GM12878 (cell line): ENCODE data around the gene SEMA4D. TPM values are rescaled to one million over a fixed set of nuclear protein-coding genes. Genes with fewer than 3 reads are reported as not detected.
A peak's percentile ranks its signal among the peaks of the same experiment; 100 is the strongest.

Experiments used
- ATAC-seq: fragments of 200-7000 bp; cut with Tn5 transposase; 3 replicates; pipeline ENCODE4 v1.9.1; 2020; ENCODE audit warnings: mild to moderate bottlenecking, moderate library complexity
- BruUV-seq: library from RNA; stranded (reverse); fragments of 400-500 nt; replicated peaks from 2 replicates; lab custom pipeline; 2021; lab: Mats Ljungman, UMichigan
- CTCF ChIA-PET: fragments of 300-600 bp; sonication (Branson Sonifier 250); formaldehyde crosslinking; extraction: SDS; loops from one replicate; lab custom pipeline; 2021; ENCODE audit warnings: inconsistent platforms; lab: Yijun Ruan, JAX
- POLR2A ChIA-PET: fragments of 350-600 bp; formaldehyde crosslinking; extraction: SDS; loops from one replicate; lab custom pipeline; 2021; ENCODE audit warnings: inconsistent platforms; lab: Charles Lee
- RAD21 ChIA-PET: fragments of 300-600 bp; sonication (Branson Sonifier 250); formaldehyde crosslinking; loops from one replicate; lab custom pipeline; 2023; ENCODE audit warnings: antibody characterized with exemption; ENCODE audit not compliant: unreplicated experiment; lab: Charles Lee
- SMC1A ChIA-PET: fragments of 300-600 bp; sonication (Branson Sonifier 250); formaldehyde crosslinking; loops from one replicate; lab custom pipeline; 2023; ENCODE audit not compliant: unreplicated experiment, uncharacterized antibody; lab: Charles Lee
- DNase-seq: peaks from one replicate; pipeline ENCODE4 v3.0.0-alpha.2; 2011; ENCODE audit warnings: low read depth, low spot score
- FAIRE-seq: peaks from 3 replicates; lab custom pipeline; 2011; peaks lifted over from hg19 to GRCh38; lab: Jason Lieb, UNC
- H2AFZ ChIP-seq: 2 replicates; pipeline ENCODE4 v1.6.0; 2011; ENCODE audit warnings: low read depth, low read length, control low read depth; ENCODE audit not compliant: control insufficient read depth
- H3K27ac ChIP-seq: 2 replicates; pipeline ENCODE4 v1.5.1; 2011; ENCODE audit warnings: control low read depth; ENCODE audit not compliant: control insufficient read depth, insufficient read depth
- H3K27me3 ChIP-seq, 2 experiments: replicated peaks in 1 of 2; 2 replicates each; pipeline versions ENCODE4 v1.6.0 to v1.6.1; 2011; ENCODE audit warnings: low read length in 1 of 2; ENCODE audit not compliant: control insufficient read depth in 2 of 2, insufficient read depth in 2 of 2
- H3K36me3 ChIP-seq, 2 experiments: 2 replicates each; pipeline ENCODE4 v1.5.1; 2011; ENCODE audit warnings: low read length in 1 of 2; ENCODE audit not compliant: control insufficient read depth in 2 of 2, insufficient read depth in 2 of 2
- H3K4me1 ChIP-seq: 2 replicates; pipeline ENCODE4 v1.6.1; 2011; ENCODE audit warnings: mild to moderate bottlenecking, low read length, moderate library complexity, mixed read lengths; ENCODE audit not compliant: control insufficient read depth, insufficient read depth
- H3K4me2 ChIP-seq: 2 replicates; pipeline ENCODE4 v1.6.0; 2011; ENCODE audit warnings: control low read depth; ENCODE audit not compliant: control insufficient read depth, insufficient read depth
- H3K4me3 ChIP-seq: fragments of 200-600 bp; sonication (generic); 2 replicates; pipeline ENCODE4 v1.5.1; 2016
- H3K79me2 ChIP-seq: 2 replicates; pipeline ENCODE4 v1.6.0; 2011; ENCODE audit warnings: low read length; ENCODE audit not compliant: control insufficient read depth, insufficient read depth
- H3K9ac ChIP-seq: 2 replicates; pipeline ENCODE4 v1.8.0; 2011; ENCODE audit warnings: low read length, control low read depth, mixed read lengths; ENCODE audit not compliant: control insufficient read depth, insufficient read depth
- H3K9me3 ChIP-seq: replicated peaks from 3 replicates; pipeline ENCODE4 v1.5.1; 2011; ENCODE audit warnings: mild to moderate bottlenecking, low read length; ENCODE audit not compliant: control insufficient read depth, insufficient read depth
- H4K20me1 ChIP-seq: 2 replicates; pipeline ENCODE4 v1.6.0; 2011; ENCODE audit not compliant: control insufficient read depth, insufficient read depth
- MEF2B ChIP-seq: fragments of 450-650 bp; IDR thresholded peaks from 2 replicates; pipeline ENCODE4 v1.6.1; 2018; ENCODE audit warnings: mild to moderate bottlenecking, moderate library complexity; ENCODE audit not compliant: partially characterized antibody, poor library complexity, severe bottlenecking
- PAX8 ChIP-seq: fragments of 450-650 bp; IDR thresholded peaks from 2 replicates; pipeline ENCODE4 v1.6.1; 2017; ENCODE audit warnings: mild to moderate bottlenecking, moderate library complexity
- POLR2A ChIP-seq: IDR thresholded peaks from 2 replicates; pipeline ENCODE4 v1.6.1; 2011; ENCODE audit warnings: low read depth, mild to moderate bottlenecking, low read length
- POLR2AphosphoS2 ChIP-seq: IDR thresholded peaks from 2 replicates; pipeline ENCODE4 v1.6.1; 2011; ENCODE audit warnings: low read depth, mild to moderate bottlenecking, low read length, improper control_type of control experiment, moderate library complexity
- RB1 ChIP-seq: fragments of 450-650 bp; formaldehyde crosslinking; IDR thresholded peaks from 2 replicates; pipeline ENCODE4 v1.6.1; 2017; ENCODE audit warnings: mild to moderate bottlenecking, borderline replicate concordance
- ZNF207 ChIP-seq: fragments of 450-650 bp; IDR thresholded peaks from 2 replicates; pipeline ENCODE4 v1.6.1; 2014; ENCODE audit warnings: antibody characterized with exemption, mild to moderate bottlenecking, borderline replicate concordance
- WGBS: methylation state at CpG from one replicate; pipeline ENCODE4 v1.1.6; 2016; ENCODE audit warnings: low lambda C conversion rate; ENCODE audit not compliant: insufficient replicate concordance, insufficient coverage; ENCODE audit errors: missing lambda C conversion rate; 5-methylcytosine and 5-hydroxymethylcytosine counted together
- in situ Hi-C: fragments of 300-500 bp; cut with MboI; formaldehyde crosslinking; loops from 9 replicates; pipeline ENCODE4 v1.14.3; 2018; ENCODE audit warnings: mixed read lengths
- intact Hi-C: fragments of 100-400 bp; cut with micrococcal nuclease; formaldehyde crosslinking; loops from one replicate; pipeline ENCODE4 v1.14.2; 2022; ENCODE audit not compliant: unreplicated experiment
- polyA plus RNA-seq, 11 experiments: library from polyadenylated mRNA; depleted of rRNA in 4 of 11; unstranded in 6 of 11; stranded (reverse) in 5 of 11; fragments of >200 nt; fragmentation: Nextera tagmentation in 4 of 11; fragmentation: Illumina TruSeq in 1 of 11; extraction: Ambion mirVana in 4 of 11; extraction: Trizol in 1 of 11; gene quantifications; 1 replicate in 1 of 11; 2 replicates in 10 of 11; pipeline versions ENCODE4 v1.2.1 to v1.2.3, GENCODE V29; 2011 to 2016; ENCODE audit warnings: inconsistent platforms in 2 of 11, missing spikeins in 2 of 11, low read depth in 1 of 11
- total RNA-seq, 4 experiments: library from RNA; depleted of rRNA in 3 of 4; stranded (reverse); fragments of >200 nt in 3 of 4; fragmentation: Illumina TruSeq in 1 of 4; extraction: Trizol in 1 of 4; gene quantifications; 2 replicates each; pipeline versions ENCODE4 v1.2.1 to v1.2.3, GENCODE V29; 2013 to 2021

SEMA4D gene
- total and polyA plus RNA-seq, 10 of the 15 experiments (the other 5 are each of a cell fraction or from before 2014, with no cell fraction given): 15.1 to 136 (median 39.6) TPM

GRCh38 chr9:89383721-89384300 is 114.1 kb downstream of the SEMA4D start:
- no TSS peak for BruUV-seq
- intact Hi-C loops: no loop called here
- Histone ChIP-seq H3K36me3 (peaks cover 56 to 72% of the 10 kb centered on the region in 2 experiments), H3K4me1 (peaks cover 8% of the 10 kb centered on the region), H3K79me2 (no peaks in the 10 kb centered on the region), H3K9me3 (no peaks in the 10 kb centered on the region), H3K27ac (no peak overlapping the region), H3K9ac (no peak overlapping the region), H2AFZ (no peak overlapping the region), H3K4me2 (no peak overlapping the region), H4K20me1 (no peaks in the 10 kb centered on the region), H3K27me3 (no peaks in the 10 kb centered on the region), H3K4me3 (no peak overlapping the region)
- WGBS: 90% methylated on average over 19 of the region's 19 CpGs
- SMC1A ChIA-PET: no interaction called here
- ATAC-seq: no peak
- RAD21 ChIA-PET: interaction anchor here (1.6 kb wide), 1 partner anchor 165 kb away, joined by 7 read pairs; no protein-coding TSS in a partner anchor
- in situ Hi-C loops: no loop called here
- CTCF ChIA-PET: interaction anchor here (1.1 kb wide), 1 partner anchor 34 kb away, joined by 3 read pairs; no protein-coding TSS in a partner anchor
- POLR2A ChIA-PET: no interaction called here
- no peak for DNase-seq
- FAIRE-seq: no peak
- TF ChIP-seq PAX8: no peak
- peak; percentile 40; the same call in 1 of the 2 replicates for TF ChIP-seq POLR2A

- ChIA-PET CTCF (interaction anchor here (1.1 kb wide), 1 partner anchor 35 kb away, joined by 3 read pairs; no protein-coding TSS in a partner anchor), RAD21 (interaction anchor here (1.1 to 1.6 kb wide), 2 partner anchors 165 to 166 kb away, joined by 3 to 7 read pairs; no protein-coding TSS in a partner anchor), POLR2A (no interaction called here), SMC1A (no interaction called here)
- no peak overlapping the region for H3K4me2 ChIP-seq
- H3K79me2 ChIP-seq: no peaks in the 10 kb centered on the region
- H4K20me1 ChIP-seq: no peaks in the 10 kb centered on the region
- H3K36me3 ChIP-seq: peaks cover 55 to 68% of the 10 kb centered on the region in 2 experiments
- H3K4me1 ChIP-seq: peaks cover 8% of the 10 kb centered on the region
- H3K27me3 ChIP-seq: no peaks in the 10 kb centered on the region
- intact Hi-C loops: no loop called here
- H3K9ac ChIP-seq: no peak overlapping the region
- 50% methylated on average over 16 of the region's 16 CpGs for WGBS
- no peak overlapping the region for H2AFZ ChIP-seq
- no peaks in the 10 kb centered on the region for H3K9me3 ChIP-seq
- no TSS peak for BruUV-seq
- ATAC-seq (peak; percentile 24; the same call in 2 of the 3 replicates), DNase-seq (no peak), FAIRE-seq (no peak)
- no peak overlapping the region for H3K4me3 ChIP-seq
- H3K27ac ChIP-seq: no peak overlapping the region
- TF ChIP-seq RB1 (no peak), POLR2AphosphoS2 (0 out of 2 replicates have a peak, but pooled peaks have one; percentile 8), ZNF207 (no peak), MEF2B (peak; percentile 63)
- in situ Hi-C loops: no loop called here
These were observed 114.7 kb downstream of the SEMA4D start for GRCh38 chr9:89383030-89383720.
